ENCODE data around the gene TUBB6.

TUBB6 gene

DNA sequence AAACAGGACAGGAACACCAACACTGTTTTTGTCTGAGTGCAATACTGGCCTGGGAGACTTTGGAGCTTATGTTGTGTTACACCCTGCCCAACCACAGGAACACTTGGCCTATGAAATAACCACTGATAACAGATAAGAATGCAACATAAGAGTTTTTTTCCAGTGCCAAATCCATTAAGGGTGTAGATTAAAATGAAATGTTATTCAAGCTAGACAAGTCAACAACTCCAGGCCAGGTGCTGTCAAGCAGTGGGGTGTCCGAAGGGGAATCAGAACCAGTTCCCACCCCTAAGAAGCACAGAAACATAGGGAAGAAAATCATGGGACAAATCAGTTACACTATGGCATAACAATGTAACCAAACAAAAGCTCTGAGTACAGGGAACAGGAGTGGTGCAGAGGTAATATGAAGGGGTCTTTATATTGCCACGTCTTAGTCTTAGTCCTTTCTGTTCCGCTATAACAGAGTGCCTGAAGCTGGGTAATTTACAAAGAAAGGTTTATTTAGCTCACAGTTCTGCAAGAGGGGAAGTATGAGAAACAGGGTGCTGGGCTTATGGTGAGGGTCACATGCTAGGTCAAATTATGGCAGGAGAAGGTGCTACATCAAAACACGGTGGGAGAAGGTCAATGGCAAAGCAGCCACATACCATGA lies 65.2 kb downstream of the TUBB6 start:
- no peak for DNase-seq (ENCODE audit: low read depth, low spot score)
- H3K27ac ChIP-seq = no peak overlapping the region

DNA sequence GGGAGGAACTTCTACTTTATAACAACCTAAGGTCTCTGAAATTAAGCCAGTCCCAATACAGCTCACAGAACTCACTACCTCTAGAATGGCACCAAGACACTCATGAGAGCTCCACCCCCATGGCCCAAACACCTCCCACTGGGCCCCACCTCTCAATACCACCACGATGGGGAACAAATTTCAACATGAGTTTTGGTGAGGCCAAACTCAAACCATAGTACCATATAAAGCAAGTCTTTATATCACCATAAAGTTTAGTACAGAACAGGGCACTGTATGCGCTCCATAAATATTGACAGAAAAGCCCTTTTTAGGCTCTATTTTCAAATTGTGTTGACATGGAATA lies 65.7 kb downstream of the TUBB6 start:
- no peak overlapping the region for H3K27ac ChIP-seq

DNA sequence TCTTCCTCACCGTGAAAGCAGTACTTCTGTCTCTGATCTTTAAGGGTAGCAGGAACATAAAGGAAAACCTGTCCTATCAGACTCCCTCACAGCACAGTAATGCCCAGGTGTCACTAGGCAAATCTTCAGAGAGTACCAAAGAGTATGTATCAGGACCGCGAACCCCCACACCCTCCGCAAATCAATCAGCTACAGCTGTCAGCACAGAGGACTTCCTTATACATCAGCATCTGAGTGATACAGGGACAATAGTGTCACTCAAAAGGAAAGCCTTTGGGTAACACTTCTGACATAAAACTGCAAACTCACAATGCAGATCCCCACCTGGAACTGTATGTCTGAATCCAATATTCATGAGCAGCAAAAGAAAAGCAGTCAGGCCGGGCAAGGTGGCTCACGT lies 66.4 kb downstream of the TUBB6 start:
- H3K27ac ChIP-seq = no peak overlapping the region
- no peak for DNase-seq (ENCODE audit: low read depth, low spot score)

More for the DNA sequence above, 65.7 kb downstream of the TUBB6 start:
- DNase-seq (ENCODE audit: low read depth, low spot score) = no peak

Data from epithelial cell of prostate (primary cell).